H9 (cell line): ENCODE data around the gene TGFB3. TPM values are rescaled to one million over a fixed set of nuclear protein-coding genes. Genes with fewer than 3 reads are reported as not detected.

Experiments used
- DNase-seq: peaks from one replicate; pipeline ENCODE4 v3.0.0-alpha.2; 2017
- H2AFZ ChIP-seq: one replicate; pipeline ENCODE4 v1.6.1; 2013; ENCODE audit warnings: mild to moderate bottlenecking, low read length, control low read depth, moderate library complexity
- H2AK5ac ChIP-seq: 2 replicates; pipeline ENCODE4 v1.6.1; 2013; ENCODE audit warnings: low read length, control low read depth, mixed read lengths; ENCODE audit not compliant: insufficient read length
- H2BK120ac ChIP-seq: one replicate; pipeline ENCODE4 v1.6.1; 2013; ENCODE audit warnings: low read depth, mild to moderate bottlenecking, low read length, control low read depth, inconsistent platforms; ENCODE audit not compliant: poor library complexity, severe bottlenecking
- H2BK12ac ChIP-seq: 2 replicates; pipeline ENCODE4 v1.6.1; 2013; ENCODE audit warnings: low read length, control low read depth, mixed read lengths, low read depth; ENCODE audit not compliant: insufficient read length
- H2BK15ac ChIP-seq: 2 replicates; pipeline ENCODE4 v1.6.1; 2013; ENCODE audit warnings: low read depth, low read length, control low read depth
- H2BK20ac ChIP-seq: one replicate; pipeline ENCODE4 v1.6.1; 2013; ENCODE audit warnings: low read depth, mild to moderate bottlenecking, low read length, control low read depth, inconsistent platforms; ENCODE audit not compliant: poor library complexity, severe bottlenecking
- H2BK5ac ChIP-seq: 2 replicates; pipeline ENCODE4 v1.6.1; 2013; ENCODE audit warnings: low read length, control low read depth, mixed read lengths; ENCODE audit not compliant: insufficient read length
- H3K14ac ChIP-seq: 2 replicates; pipeline ENCODE4 v1.6.1; 2013; ENCODE audit warnings: low read length, control low read depth; ENCODE audit not compliant: insufficient read depth
- H3K18ac ChIP-seq: 2 replicates; pipeline ENCODE4 v1.6.1; 2013; ENCODE audit warnings: low read depth, mild to moderate bottlenecking, mixed read lengths, low read length, control low read depth; ENCODE audit not compliant: insufficient read length
- H3K23ac ChIP-seq: 2 replicates; pipeline ENCODE4 v1.6.1; 2013; ENCODE audit warnings: low read length, control low read depth, mixed read lengths, low read depth; ENCODE audit not compliant: insufficient read length
- H3K23me2 ChIP-seq: 2 replicates; pipeline ENCODE4 v1.6.1; 2013; ENCODE audit warnings: low read depth, mild to moderate bottlenecking, mixed read lengths, low read length, control low read depth; ENCODE audit not compliant: insufficient read length, poor library complexity, severe bottlenecking
- H3K27ac ChIP-seq: 2 replicates; pipeline ENCODE4 v1.5.1; 2013; ENCODE audit warnings: low read length, control low read depth, mixed read lengths, low read depth; ENCODE audit not compliant: insufficient read length
- H3K27me3 ChIP-seq: 2 replicates; pipeline ENCODE4 v1.6.1; 2013; ENCODE audit warnings: low read length, control low read depth, inconsistent platforms; ENCODE audit not compliant: insufficient read depth
- H3K4ac ChIP-seq: 2 replicates; pipeline ENCODE4 v1.6.1; 2013; ENCODE audit warnings: low read depth, mild to moderate bottlenecking, control low read depth, inconsistent platforms, low read length, moderate library complexity
- H3K4me1 ChIP-seq: 2 replicates; pipeline ENCODE4 v1.6.1; 2013; ENCODE audit warnings: low read length, control low read depth, inconsistent platforms; ENCODE audit not compliant: insufficient read depth
- H3K4me2 ChIP-seq: 2 replicates; pipeline ENCODE4 v1.6.1; 2013; ENCODE audit warnings: low read length, control low read depth, mixed read lengths; ENCODE audit not compliant: insufficient read length, insufficient read depth
- H3K56ac ChIP-seq: 2 replicates; pipeline ENCODE4 v1.6.1; 2013; ENCODE audit warnings: low read depth, mild to moderate bottlenecking, mixed read lengths, low read length, control low read depth; ENCODE audit not compliant: insufficient read length
- H3K79me1 ChIP-seq: 2 replicates; pipeline ENCODE4 v1.6.1; 2013; ENCODE audit warnings: low read depth, mild to moderate bottlenecking, moderate library complexity, low read length, control low read depth, inconsistent platforms; ENCODE audit not compliant: insufficient read depth, poor library complexity, severe bottlenecking
- H3K79me2 ChIP-seq: 2 replicates; pipeline ENCODE4 v1.6.1; 2013; ENCODE audit warnings: low read length, control low read depth, inconsistent platforms; ENCODE audit not compliant: insufficient read depth
- H3K9ac ChIP-seq: 2 replicates; pipeline ENCODE4 v1.6.1; 2013; ENCODE audit warnings: low read length, control low read depth, mixed read lengths; ENCODE audit not compliant: insufficient read length; ENCODE audit errors: extremely low read depth
- H3K9me3 ChIP-seq: one replicate; pipeline ENCODE4 v1.6.1; 2013; ENCODE audit warnings: low read depth, low read length, inconsistent platforms; ENCODE audit not compliant: control insufficient read depth
- H3T11ph ChIP-seq: one replicate; pipeline ENCODE4 v1.6.1; 2013; ENCODE audit warnings: mild to moderate bottlenecking, low read length, control low read depth, inconsistent platforms
- H4K20me1 ChIP-seq: one replicate; pipeline ENCODE4 v1.6.1; 2013; ENCODE audit not compliant: control insufficient read depth, insufficient read length, insufficient read depth
- H4K5ac ChIP-seq: 2 replicates; pipeline ENCODE4 v1.6.1; 2013; ENCODE audit warnings: low read depth, mild to moderate bottlenecking, mixed read lengths, low read length, control low read depth; ENCODE audit not compliant: insufficient read length
- H4K8ac ChIP-seq: replicated peaks from 2 replicates; pipeline ENCODE4 v1.6.1; 2013; ENCODE audit warnings: low read length, control low read depth, mixed read lengths, low read depth; ENCODE audit not compliant: insufficient read length
- H4K91ac ChIP-seq: 2 replicates; pipeline ENCODE4 v1.6.1; 2013; ENCODE audit warnings: low read depth, mild to moderate bottlenecking, moderate library complexity, mixed read lengths, low read length, control low read depth; ENCODE audit not compliant: insufficient read length
- H3K27ac Mint-ChIP-seq, 3 experiments: 2 replicates in 2 of 3; 3 replicates in 1 of 3; pipeline ENCODE4 v1.8.0; 2020 to 2021; ENCODE audit warnings: mixed read lengths in 3 of 3, mild to moderate bottlenecking in 1 of 3, moderate library complexity in 1 of 3
- H3K27me3 Mint-ChIP-seq: 2 replicates; pipeline ENCODE4 v1.8.0; 2021; ENCODE audit warnings: low read depth, mild to moderate bottlenecking, moderate library complexity, mixed read lengths
- H3K36me3 Mint-ChIP-seq, 3 experiments: 2 replicates in 2 of 3; 3 replicates in 1 of 3; pipeline ENCODE4 v1.8.0; 2020 to 2021; ENCODE audit warnings: low read depth in 3 of 3, mixed read lengths in 3 of 3; ENCODE audit not compliant: insufficient read depth in 1 of 3
- H3K4me1 Mint-ChIP-seq, 2 experiments: 2 replicates each; pipeline ENCODE4 v1.8.0; 2020; ENCODE audit warnings: mixed read lengths in 2 of 2
- H3K4me3 Mint-ChIP-seq, 2 experiments: 2 replicates in 1 of 2; 3 replicates in 1 of 2; pipeline ENCODE4 v1.8.0; 2020 to 2021; ENCODE audit warnings: mild to moderate bottlenecking in 2 of 2, mixed read lengths in 2 of 2, moderate library complexity in 1 of 2
- H3K9me3 Mint-ChIP-seq, 2 experiments: 2 replicates in 1 of 2; 3 replicates in 1 of 2; pipeline ENCODE4 v1.8.0; 2020; ENCODE audit warnings: mild to moderate bottlenecking in 2 of 2, mixed read lengths in 2 of 2, moderate library complexity in 1 of 2
- CTCF ChIP-seq: fragments of 200-600 bp; sonication (generic); conservative IDR thresholded peaks from 3 replicates; pipeline ENCODE4 v1.8.0; 2021; ENCODE audit warnings: antibody characterized with exemption, mild to moderate bottlenecking
- WGBS: extraction: QIAGEN DNeasy Blood & Tissue Kit; methylation state at CpG from one replicate; pipeline ENCODE4 v1.1.7; 2013; ENCODE audit warnings: missing lambda C conversion rate, low lambda C conversion rate, mixed read lengths; ENCODE audit not compliant: insufficient read length; ENCODE audit errors: extremely low coverage; 5-methylcytosine and 5-hydroxymethylcytosine counted together
- total RNA-seq: library from RNA; stranded (reverse); gene quantifications from 2 replicates; pipeline ENCODE4 v1.2.1, GENCODE V29; 2021

The TGFB3 gene
- total RNA-seq, 1 experiment from 2014 or later: 0.37 TPM

GRCh38 chr14:76015668-76016067, 33.9 kb upstream of the TGFB3 start:
- no peak for TF ChIP-seq CTCF
- Histone ChIP-seq H2BK20ac (no peak overlapping the region), H3K27ac (no peak overlapping the region), H3K79me1 (no peaks in the 10 kb centered on the region), H3K18ac (no peak overlapping the region), H3K4me2 (no peak overlapping the region), H3K14ac (no peak overlapping the region), H3K56ac (no peak overlapping the region), H2BK120ac (no peak overlapping the region), H3K9ac (no peak overlapping the region), H2BK15ac (no peak overlapping the region), H4K91ac (no peak overlapping the region), H2AK5ac (no peak overlapping the region), H3T11ph (no peak overlapping the region), H3K23ac (no peak overlapping the region), H4K8ac (no peak overlapping the region), H2BK12ac (no peak overlapping the region), H2AFZ (no peak overlapping the region), H3K9me3 (no peaks in the 10 kb centered on the region), H4K20me1 (no peaks in the 10 kb centered on the region), H4K5ac (no peak overlapping the region), H2BK5ac (no peak overlapping the region), H3K4me1 (0 out of 2 replicates have a peak, but pooled peaks cover 2% of the 10 kb centered on the region), H3K4ac (no peak overlapping the region), H3K79me2 (no peaks in the 10 kb centered on the region), H3K27me3 (no peaks in the 10 kb centered on the region), H3K23me2 (no peaks in the 10 kb centered on the region)
- no CpG with 5 or more reads among the region's 1 CpG for WGBS
- no peak for DNase-seq
- H3K4me3 Mint-ChIP-seq: no peak overlapping the region
- no peaks in the 10 kb centered on the region for H3K27me3 Mint-ChIP-seq
- H3K36me3 Mint-ChIP-seq: peaks cover 8 to 26% (median 25%) of the 10 kb centered on the region in 3 experiments
- peaks cover 13 to 21% of the 10 kb centered on the region in 2 experiments for H3K4me1 Mint-ChIP-seq
- H3K27ac Mint-ChIP-seq: no peak overlapping the region
- peaks cover 0 to 5% of the 10 kb centered on the region in 2 experiments; a peak in 2 of 5 replicates for H3K9me3 Mint-ChIP-seq
